Measurements from ENCODE around the gene TMEM51. TPM values are rescaled to one million over a fixed set of nuclear protein-coding genes. Genes with fewer than 3 reads are reported as not detected.

The TMEM51 gene
- total and polyA plus RNA-seq, 5 donors from 2014 or later = not detected

- Mint-ChIP-seq H3K4me3 (no peak overlapping the region), H3K36me3 (no peaks in the 10 kb centered on the region), H3K9me3 (peaks cover 0 to 2% (median 0%) of the 10 kb centered on the region in 7 donors), H3K27me3 (peaks cover 18% of the 10 kb centered on the region), H3K27ac (no peak overlapping the region), H3K4me1 (no peaks in the 10 kb centered on the region)
- no peaks in the 10 kb centered on the region for H3K4me1 ChIP-seq (ENCODE audit: control insufficient read depth, insufficient read depth, low read length, poor library complexity, severe bottlenecking)
- no peaks in the 10 kb centered on the region for H3K36me3 ChIP-seq (ENCODE audit: control insufficient read depth, insufficient read depth, low read length)
- H3K4me3 ChIP-seq (ENCODE audit: low read depth, low read length) = no peak overlapping the region
- H3K9me3 ChIP-seq (ENCODE audit: control insufficient read depth in 2 of 2, low read length in 2 of 2) = no peaks in the 10 kb centered on the region
- H3K27me3 ChIP-seq (ENCODE audit: control insufficient read depth, insufficient read depth, low read length) = peaks cover 7% of the 10 kb centered on the region
- ATAC-seq (ENCODE audit: low read depth in 2 of 2) (no peak), DNase-seq (no peak)
- no peak overlapping the region for H3K27ac ChIP-seq (ENCODE audit: insufficient read depth, low read length, poor library complexity, severe bottlenecking)
Observed at GRCh38 chr1:15214527-15214926, 61.0 kb downstream of the TMEM51 start.

GRCh38 chr1:15215116-15215515 lies 61.6 kb downstream of the TMEM51 start:
- no peak overlapping the region for H3K27ac Mint-ChIP-seq
- H3K4me3 Mint-ChIP-seq = no peak overlapping the region
- H3K36me3 Mint-ChIP-seq = no peaks in the 10 kb centered on the region
- Histone ChIP-seq H3K4me1 (ENCODE audit: control insufficient read depth, insufficient read depth, low read length, poor library complexity, severe bottlenecking) (no peaks in the 10 kb centered on the region), H3K27me3 (ENCODE audit: control insufficient read depth, insufficient read depth, low read length) (peaks cover 7% of the 10 kb centered on the region), H3K36me3 (ENCODE audit: control insufficient read depth, insufficient read depth, low read length) (no peaks in the 10 kb centered on the region), H3K9me3 (ENCODE audit: control insufficient read depth in 2 of 2, low read length in 2 of 2) (no peaks in the 10 kb centered on the region), H3K27ac (ENCODE audit: insufficient read depth, low read length, poor library complexity, severe bottlenecking) (no peak overlapping the region), H3K4me3 (ENCODE audit: low read depth, low read length) (no peak overlapping the region)
- no peaks in the 10 kb centered on the region for H3K4me1 Mint-ChIP-seq
- peaks cover 18% of the 10 kb centered on the region for H3K27me3 Mint-ChIP-seq
- H3K9me3 Mint-ChIP-seq = peaks cover 0 to 2% (median 0%) of the 10 kb centered on the region in 7 donors
- ATAC-seq (ENCODE audit: low read depth in 2 of 2) (no peak), DNase-seq (no peak)

DNA sequence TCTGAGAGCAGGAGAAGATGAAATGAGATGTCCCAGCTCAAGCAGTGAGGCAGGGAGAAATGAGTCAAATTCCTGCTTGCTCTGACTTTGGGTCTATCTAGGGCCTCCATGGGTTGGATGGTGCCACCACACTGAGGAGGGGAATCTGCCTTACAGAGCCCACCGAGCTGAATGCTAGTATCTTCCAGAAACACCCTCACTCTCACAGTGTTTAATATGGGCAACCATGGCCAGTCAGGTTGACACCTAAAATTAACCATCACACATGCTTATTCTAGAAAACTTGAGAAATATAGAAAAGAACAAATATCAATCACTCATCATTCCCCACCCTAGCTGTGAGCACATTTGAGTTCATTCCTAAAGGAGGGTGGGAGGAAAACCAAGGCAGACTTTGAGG lies 64.1 kb downstream of the TMEM51 start:
- no peak overlapping the region for H3K27ac Mint-ChIP-seq
- no peak overlapping the region for H3K4me3 Mint-ChIP-seq
- no peaks in the 10 kb centered on the region for H3K36me3 Mint-ChIP-seq

DNA sequence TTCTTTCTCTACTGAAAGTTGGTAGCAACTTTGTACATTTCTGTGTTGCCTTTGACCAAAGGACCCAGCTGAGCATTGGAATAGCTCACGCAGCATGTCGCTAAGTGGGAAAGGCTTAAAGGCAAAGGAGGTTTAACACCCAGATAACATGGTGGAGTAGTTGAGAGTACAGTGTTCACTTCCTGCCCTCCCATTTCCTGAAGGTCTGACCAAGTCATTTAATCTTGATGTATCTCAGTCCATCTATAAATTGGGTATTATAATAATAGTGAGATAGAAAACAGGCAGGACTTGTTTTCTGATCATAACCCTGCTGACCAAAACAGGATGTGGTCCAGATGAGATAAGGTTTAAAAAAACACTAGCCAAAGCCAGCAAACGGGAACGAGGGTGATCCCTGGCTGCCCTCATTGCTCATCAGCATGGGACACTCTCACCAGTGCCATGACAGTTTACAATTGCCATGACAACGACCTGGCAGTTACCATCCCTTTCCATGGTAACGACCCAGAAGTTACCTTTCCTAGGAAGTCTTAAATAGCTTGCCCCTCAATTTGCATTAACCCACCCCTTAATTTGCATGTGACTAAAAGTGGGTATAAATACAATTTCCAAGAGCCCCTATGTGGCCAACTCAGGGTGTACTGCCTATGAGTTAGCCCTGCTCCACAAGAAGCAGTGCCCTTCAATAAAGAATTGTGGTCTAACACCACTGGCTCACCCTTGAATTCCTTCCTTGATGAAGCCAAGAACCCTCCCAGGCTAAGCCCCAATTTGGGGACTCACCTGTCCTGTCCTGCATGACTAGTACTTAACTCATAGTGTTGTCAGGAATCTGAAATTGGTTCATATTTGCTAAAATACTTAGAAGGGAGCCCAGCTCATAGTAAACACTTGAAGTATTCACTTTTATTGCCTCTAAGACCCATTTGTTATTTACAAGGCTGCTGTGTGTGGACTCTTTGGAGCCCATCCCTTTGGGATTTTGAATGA lies 65.0 kb downstream of the TMEM51 start:
- H3K4me1 Mint-ChIP-seq = no peaks in the 10 kb centered on the region
- no peak for ATAC-seq (ENCODE audit: low read depth in 2 of 2)
- no peak overlapping the region for H3K27ac ChIP-seq (ENCODE audit: insufficient read depth, low read length, poor library complexity, severe bottlenecking)
- no peaks in the 10 kb centered on the region for H3K4me1 ChIP-seq (ENCODE audit: control insufficient read depth, insufficient read depth, low read length, poor library complexity, severe bottlenecking)
- H3K4me3 ChIP-seq (ENCODE audit: low read depth, low read length) = no peak overlapping the region
- no peak for DNase-seq
- no peaks in the 10 kb centered on the region for H3K9me3 ChIP-seq (ENCODE audit: control insufficient read depth in 2 of 2, low read length in 2 of 2)
- no peak overlapping the region for H3K27ac Mint-ChIP-seq
- no peaks in the 10 kb centered on the region for H3K36me3 Mint-ChIP-seq
- H3K36me3 ChIP-seq (ENCODE audit: control insufficient read depth, insufficient read depth, low read length) = no peaks in the 10 kb centered on the region
- H3K27me3 Mint-ChIP-seq = peaks cover 20% of the 10 kb centered on the region
- H3K4me3 Mint-ChIP-seq = no peak overlapping the region
- H3K27me3 ChIP-seq (ENCODE audit: control insufficient read depth, insufficient read depth, low read length) = peaks cover 4% of the 10 kb centered on the region
- H3K9me3 Mint-ChIP-seq = peaks cover 0 to 2% (median 0%) of the 10 kb centered on the region in 7 donors

More for the DNA sequence above, 64.1 kb downstream of the TMEM51 start:
- Histone ChIP-seq H3K4me1 (ENCODE audit: control insufficient read depth, insufficient read depth, low read length, poor library complexity, severe bottlenecking) (no peaks in the 10 kb centered on the region), H3K9me3 (ENCODE audit: control insufficient read depth in 2 of 2, low read length in 2 of 2) (no peaks in the 10 kb centered on the region), H3K27me3 (ENCODE audit: control insufficient read depth, insufficient read depth, low read length) (peaks cover 6% of the 10 kb centered on the region), H3K27ac (ENCODE audit: insufficient read depth, low read length, poor library complexity, severe bottlenecking) (no peak overlapping the region), H3K4me3 (ENCODE audit: low read depth, low read length) (no peak overlapping the region), H3K36me3 (ENCODE audit: control insufficient read depth, insufficient read depth, low read length) (no peaks in the 10 kb centered on the region)
- peaks cover 26% of the 10 kb centered on the region for H3K27me3 Mint-ChIP-seq
- ATAC-seq (ENCODE audit: low read depth in 2 of 2) (no peak), DNase-seq (no peak)
- peaks cover 0 to 2% (median 0%) of the 10 kb centered on the region in 7 donors for H3K9me3 Mint-ChIP-seq
- H3K4me1 Mint-ChIP-seq = no peaks in the 10 kb centered on the region

- no peaks in the 10 kb centered on the region for H3K4me1 Mint-ChIP-seq
- H3K9me3 ChIP-seq (ENCODE audit: control insufficient read depth in 2 of 2, low read length in 2 of 2) = no peaks in the 10 kb centered on the region
- no peaks in the 10 kb centered on the region for H3K36me3 ChIP-seq (ENCODE audit: control insufficient read depth, insufficient read depth, low read length)
- H3K27me3 Mint-ChIP-seq = peaks cover 20% of the 10 kb centered on the region
- H3K27ac ChIP-seq (ENCODE audit: insufficient read depth, low read length, poor library complexity, severe bottlenecking) = no peak overlapping the region
- H3K36me3 Mint-ChIP-seq = no peaks in the 10 kb centered on the region
- no peak overlapping the region for H3K4me3 ChIP-seq (ENCODE audit: low read depth, low read length)
- peaks cover 0 to 2% (median 0%) of the 10 kb centered on the region in 7 donors for H3K9me3 Mint-ChIP-seq
- no peak for ATAC-seq (ENCODE audit: low read depth in 2 of 2)
- no peak overlapping the region for H3K27ac Mint-ChIP-seq
- peaks cover 4% of the 10 kb centered on the region for H3K27me3 ChIP-seq (ENCODE audit: control insufficient read depth, insufficient read depth, low read length)
- no peaks in the 10 kb centered on the region for H3K4me1 ChIP-seq (ENCODE audit: control insufficient read depth, insufficient read depth, low read length, poor library complexity, severe bottlenecking)
- H3K4me3 Mint-ChIP-seq = no peak overlapping the region
- DNase-seq = no peak
Observed at GRCh38 chr1:15219280-15220023, 65.9 kb downstream of the TMEM51 start.

- no peak overlapping the region for H3K4me3 ChIP-seq (ENCODE audit: low read depth, low read length)
- H3K36me3 ChIP-seq (ENCODE audit: control insufficient read depth, insufficient read depth, low read length) = no peaks in the 10 kb centered on the region
- no peaks in the 10 kb centered on the region for H3K4me1 Mint-ChIP-seq
- DNase-seq (no peak), ATAC-seq (ENCODE audit: low read depth in 2 of 2) (no peak)
- no peak overlapping the region for H3K27ac Mint-ChIP-seq
- H3K27ac ChIP-seq (ENCODE audit: insufficient read depth, low read length, poor library complexity, severe bottlenecking) = no peak overlapping the region
- H3K4me3 Mint-ChIP-seq = no peak overlapping the region
- no peaks in the 10 kb centered on the region for H3K4me1 ChIP-seq (ENCODE audit: control insufficient read depth, insufficient read depth, low read length, poor library complexity, severe bottlenecking)
- peaks cover 4% of the 10 kb centered on the region for H3K27me3 ChIP-seq (ENCODE audit: control insufficient read depth, insufficient read depth, low read length)
- H3K9me3 ChIP-seq (ENCODE audit: control insufficient read depth in 2 of 2, low read length in 2 of 2) = no peaks in the 10 kb centered on the region
- peaks cover 0 to 2% (median 0%) of the 10 kb centered on the region in 7 donors for H3K9me3 Mint-ChIP-seq
- peaks cover 20% of the 10 kb centered on the region for H3K27me3 Mint-ChIP-seq
- no peaks in the 10 kb centered on the region for H3K36me3 Mint-ChIP-seq
Observed at GRCh38 chr1:15220024-15220392, 66.5 kb downstream of the TMEM51 start.

DNA sequence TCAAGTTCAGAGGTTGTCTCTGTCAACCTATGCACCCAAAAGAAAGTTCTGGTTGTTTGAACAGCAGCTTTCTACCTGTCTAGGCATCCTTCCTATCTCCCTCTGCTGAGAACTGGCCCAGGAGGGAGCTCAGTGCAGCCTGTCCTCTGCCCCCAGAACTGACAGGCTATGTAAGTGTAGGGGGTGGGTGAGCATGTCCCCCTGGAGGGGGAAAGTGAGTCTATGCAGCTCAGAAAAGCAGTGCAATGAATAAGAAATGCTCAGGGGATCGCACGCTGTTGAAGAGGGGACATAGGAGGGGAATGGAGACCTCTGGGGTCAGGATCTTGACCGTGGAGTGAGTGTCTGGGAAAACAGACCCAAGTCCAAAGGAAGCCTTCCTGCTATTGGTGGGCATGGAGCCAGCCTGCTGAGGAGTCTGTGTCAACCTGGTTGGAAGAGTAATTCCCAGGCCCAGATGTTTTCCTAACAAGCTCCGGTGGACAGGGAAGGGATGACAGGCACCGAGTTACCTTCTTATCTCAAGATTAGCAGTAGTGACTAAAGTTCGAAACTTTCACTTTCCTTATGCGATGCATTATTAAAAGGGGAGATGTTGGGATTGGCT lies 67.4 kb downstream of the TMEM51 start:
- Histone ChIP-seq H3K27me3 (ENCODE audit: control insufficient read depth, insufficient read depth, low read length) (peaks cover 4% of the 10 kb centered on the region), H3K9me3 (ENCODE audit: control insufficient read depth in 2 of 2, low read length in 2 of 2) (no peaks in the 10 kb centered on the region), H3K4me3 (ENCODE audit: low read depth, low read length) (no peak overlapping the region), H3K36me3 (ENCODE audit: control insufficient read depth, insufficient read depth, low read length) (no peaks in the 10 kb centered on the region), H3K27ac (ENCODE audit: insufficient read depth, low read length, poor library complexity, severe bottlenecking) (no peak overlapping the region), H3K4me1 (ENCODE audit: control insufficient read depth, insufficient read depth, low read length, poor library complexity, severe bottlenecking) (no peaks in the 10 kb centered on the region)
- no peak for DNase-seq
- ATAC-seq (ENCODE audit: low read depth in 2 of 2) = no peak
- H3K4me1 Mint-ChIP-seq = no peaks in the 10 kb centered on the region
- H3K36me3 Mint-ChIP-seq = no peaks in the 10 kb centered on the region
- H3K9me3 Mint-ChIP-seq = peaks cover 0 to 2% (median 0%) of the 10 kb centered on the region in 7 donors
- H3K27me3 Mint-ChIP-seq = peaks cover 20% of the 10 kb centered on the region
- no peak overlapping the region for H3K27ac Mint-ChIP-seq
- H3K4me3 Mint-ChIP-seq = peak overlapping the region in 1 of 4 donors; percentile 81

Measured in CD4-positive, CD25-positive, alpha-beta regulatory T cell (primary cell).